Measurements from ENCODE around the gene MACROH2A1. TPM values are rescaled to one million over a fixed set of nuclear protein-coding genes. Genes with fewer than 3 reads are reported as not detected.

Gene MACROH2A1
- total RNA-seq, 1 donor from 2014 or later: 254 TPM

- Mint-ChIP-seq H3K4me3 (no peak overlapping the region), H3K27me3 (peaks cover 6% of the 10 kb centered on the region), H3K27ac (no peak overlapping the region), H3K4me1 (ENCODE audit: unreplicated experiment) (peaks cover 11% of the 10 kb centered on the region), H3K36me3 (no peaks in the 10 kb centered on the region), H3K9me3 (no peaks in the 10 kb centered on the region)
- no peak for DNase-seq (ENCODE audit: extremely low spot score, unreplicated experiment)
- no peak for TF ChIP-seq CTCF (conservative IDR thresholded peaks at IDR 0.05)
Observed at GRCh38 chr5:135312255-135312935, 86.6 kb downstream of the MACROH2A1 start.

GRCh38 chr5:135310328-135310989 is 88.6 kb downstream of the MACROH2A1 start:
- DNase-seq (ENCODE audit: extremely low spot score, unreplicated experiment): peak; percentile 10
- Mint-ChIP-seq H3K4me3 (no peak overlapping the region), H3K4me1 (ENCODE audit: unreplicated experiment) (peaks cover 18% of the 10 kb centered on the region)

GRCh38 chr5:135309391-135310327 is 89.4 kb downstream of the MACROH2A1 start:
- H3K27ac Mint-ChIP-seq: no peak overlapping the region
- H3K4me1 Mint-ChIP-seq (ENCODE audit: unreplicated experiment): peaks cover 22% of the 10 kb centered on the region
- H3K36me3 Mint-ChIP-seq: no peaks in the 10 kb centered on the region

More at GRCh38 chr5:135310328-135310989, 88.6 kb downstream of the MACROH2A1 start:
- no peak overlapping the region for H3K27ac Mint-ChIP-seq
- H3K36me3 Mint-ChIP-seq: no peaks in the 10 kb centered on the region
- H3K9me3 Mint-ChIP-seq: no peaks in the 10 kb centered on the region
- no peak for TF ChIP-seq CTCF (conservative IDR thresholded peaks at IDR 0.05)
- H3K27me3 Mint-ChIP-seq: peaks cover 6% of the 10 kb centered on the region

GRCh38 chr5:135308752-135309151 is 90.3 kb downstream of the MACROH2A1 start:
- Mint-ChIP-seq H3K36me3 (no peaks in the 10 kb centered on the region), H3K4me1 (ENCODE audit: unreplicated experiment) (peaks cover 31% of the 10 kb centered on the region), H3K4me3 (no peak overlapping the region), H3K27me3 (peaks cover 11% of the 10 kb centered on the region), H3K9me3 (no peaks in the 10 kb centered on the region), H3K27ac (no peak overlapping the region)
- no peak for TF ChIP-seq CTCF (conservative IDR thresholded peaks at IDR 0.05)
- DNase-seq (ENCODE audit: extremely low spot score, unreplicated experiment): peak; percentile 60

More at GRCh38 chr5:135309391-135310327, 89.4 kb downstream of the MACROH2A1 start:
- H3K27me3 Mint-ChIP-seq: peaks cover 6% of the 10 kb centered on the region
- peak; percentile 16 for DNase-seq (ENCODE audit: extremely low spot score, unreplicated experiment)
- no peak overlapping the region for H3K4me3 Mint-ChIP-seq
- TF ChIP-seq CTCF (conservative IDR thresholded peaks at IDR 0.05): no peak
- no peaks in the 10 kb centered on the region for H3K9me3 Mint-ChIP-seq

- Mint-ChIP-seq H3K27ac (no peak overlapping the region), H3K27me3 (peaks cover 12% of the 10 kb centered on the region), H3K36me3 (no peaks in the 10 kb centered on the region), H3K9me3 (no peaks in the 10 kb centered on the region), H3K4me1 (ENCODE audit: unreplicated experiment) (peaks cover 33% of the 10 kb centered on the region), H3K4me3 (no peak overlapping the region)
- TF ChIP-seq CTCF (conservative IDR thresholded peaks at IDR 0.05): no peak
- DNase-seq (ENCODE audit: extremely low spot score, unreplicated experiment): peak; percentile 27
Observed at GRCh38 chr5:135308245-135308644, 90.8 kb downstream of the MACROH2A1 start.
